Parathyroid adenoma (tissue), 2 donors: ENCODE data around the gene CD72.

Experiments
- H2AFZ ChIP-seq: fragments of 300-600 bp; sonication (generic); one replicate; pipeline ENCODE4 v1.7.0; 2017; ENCODE audit warnings: antibody characterized with exemption, mild to moderate bottlenecking
- H3K27ac ChIP-seq: fragments of 300-600 bp; sonication (generic); one replicate; pipeline ENCODE4 v1.7.0; 2017
- H3K27me3 ChIP-seq: fragments of 300-600 bp; sonication (generic); one replicate; pipeline ENCODE4 v1.7.0; 2017; ENCODE audit warnings: low read length; ENCODE audit not compliant: control insufficient read depth, insufficient read depth
- H3K36me3 ChIP-seq: fragments of 300-600 bp; sonication (generic); one replicate; pipeline ENCODE4 v1.7.0; 2017; ENCODE audit warnings: low read length; ENCODE audit not compliant: control insufficient read depth, insufficient read depth
- H3K4me1 ChIP-seq: fragments of 300-600 bp; sonication (generic); one replicate; pipeline ENCODE4 v1.7.0; 2017; ENCODE audit warnings: control low read depth
- H3K4me2 ChIP-seq: fragments of 300-600 bp; sonication (generic); one replicate; pipeline ENCODE4 v1.7.0; 2017; ENCODE audit warnings: low read length
- H3K4me3 ChIP-seq: fragments of 300-600 bp; sonication (generic); one replicate; pipeline ENCODE4 v1.7.0; 2017; ENCODE audit warnings: low read depth, low read length
- H3K79me2 ChIP-seq: fragments of 300-600 bp; sonication (generic); one replicate; pipeline ENCODE4 v1.7.0; 2017; ENCODE audit warnings: control low read depth
- H3K9ac ChIP-seq: fragments of 300-600 bp; sonication (generic); one replicate; pipeline ENCODE4 v1.7.0; 2017; ENCODE audit warnings: mild to moderate bottlenecking
- H3K9me3 ChIP-seq: fragments of 300-600 bp; sonication (generic); one replicate; pipeline ENCODE4 v1.7.0; 2017; ENCODE audit warnings: low read length; ENCODE audit not compliant: control insufficient read depth
- CTCF ChIP-seq: fragments of 300-600 bp; sonication (generic); IDR thresholded peaks from one replicate; pipeline ENCODE4 v1.7.0; 2017; ENCODE audit warnings: antibody characterized with exemption, mild to moderate bottlenecking
- donor health status: primary hyperparathyroidism.

Gene CD72

DNA sequence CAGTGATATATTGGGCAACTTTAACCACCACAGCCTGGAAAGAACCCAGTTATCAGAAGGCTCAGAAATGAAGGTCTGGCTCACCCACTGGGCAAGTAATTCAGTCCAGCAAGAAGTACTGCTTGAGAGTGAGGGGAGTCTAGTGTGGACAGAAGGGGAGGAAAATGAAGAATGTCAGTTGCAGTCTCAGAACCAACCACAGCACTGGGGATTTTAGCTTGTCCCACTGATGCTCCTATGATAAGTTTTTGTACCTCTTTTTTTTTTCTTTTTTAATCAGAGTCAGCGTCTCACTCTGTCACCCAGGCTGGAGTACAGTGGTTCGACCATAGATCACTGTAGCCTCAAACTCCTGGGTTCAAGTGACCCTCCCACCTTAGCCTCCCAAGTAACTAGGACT lies 9.4 kb upstream of the CD72 start:
- H3K79me2 ChIP-seq, result no peaks in the 10 kb centered on the region
- no peak overlapping the region for H3K27ac ChIP-seq
- H3K9ac ChIP-seq, result no peak overlapping the region
- H3K4me3 ChIP-seq, result no peak overlapping the region
- no peaks in the 10 kb centered on the region for H3K27me3 ChIP-seq
- TF ChIP-seq CTCF, result no peak
- no peaks in the 10 kb centered on the region for H3K36me3 ChIP-seq
- H3K4me1 ChIP-seq, result no peaks in the 10 kb centered on the region
- H2AFZ ChIP-seq, result no peak overlapping the region
- H3K4me2 ChIP-seq, result no peak overlapping the region
- H3K9me3 ChIP-seq, result no peaks in the 10 kb centered on the region

DNA sequence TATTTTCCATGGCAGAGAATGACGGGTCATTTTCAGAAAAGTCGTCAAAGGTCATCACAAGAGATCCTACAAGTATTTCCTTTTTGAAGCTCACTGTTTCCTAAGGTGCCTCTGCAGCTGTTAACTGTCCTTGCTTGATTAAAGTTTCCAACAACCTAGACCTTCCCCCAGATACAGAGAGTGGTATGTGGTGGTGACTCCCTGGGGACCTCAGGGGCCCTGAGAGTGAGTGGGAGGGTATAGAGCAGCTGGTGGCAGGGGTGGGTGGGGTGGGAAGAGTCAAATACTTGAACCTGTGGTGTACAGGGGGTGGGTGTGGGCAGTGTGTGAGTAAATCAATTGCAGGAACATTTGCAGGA lies 1.6 kb upstream of the CD72 start:
- Histone ChIP-seq H3K36me3 (no peaks in the 10 kb centered on the region), H3K4me3 (no peak overlapping the region), H3K79me2 (no peaks in the 10 kb centered on the region), H3K4me1 (no peaks in the 10 kb centered on the region), H3K9ac (no peak overlapping the region), H3K27ac (no peak overlapping the region), H3K9me3 (no peaks in the 10 kb centered on the region), H3K27me3 (no peaks in the 10 kb centered on the region), H3K4me2 (no peak overlapping the region), H2AFZ (no peak overlapping the region)
- no peak for TF ChIP-seq CTCF

DNA sequence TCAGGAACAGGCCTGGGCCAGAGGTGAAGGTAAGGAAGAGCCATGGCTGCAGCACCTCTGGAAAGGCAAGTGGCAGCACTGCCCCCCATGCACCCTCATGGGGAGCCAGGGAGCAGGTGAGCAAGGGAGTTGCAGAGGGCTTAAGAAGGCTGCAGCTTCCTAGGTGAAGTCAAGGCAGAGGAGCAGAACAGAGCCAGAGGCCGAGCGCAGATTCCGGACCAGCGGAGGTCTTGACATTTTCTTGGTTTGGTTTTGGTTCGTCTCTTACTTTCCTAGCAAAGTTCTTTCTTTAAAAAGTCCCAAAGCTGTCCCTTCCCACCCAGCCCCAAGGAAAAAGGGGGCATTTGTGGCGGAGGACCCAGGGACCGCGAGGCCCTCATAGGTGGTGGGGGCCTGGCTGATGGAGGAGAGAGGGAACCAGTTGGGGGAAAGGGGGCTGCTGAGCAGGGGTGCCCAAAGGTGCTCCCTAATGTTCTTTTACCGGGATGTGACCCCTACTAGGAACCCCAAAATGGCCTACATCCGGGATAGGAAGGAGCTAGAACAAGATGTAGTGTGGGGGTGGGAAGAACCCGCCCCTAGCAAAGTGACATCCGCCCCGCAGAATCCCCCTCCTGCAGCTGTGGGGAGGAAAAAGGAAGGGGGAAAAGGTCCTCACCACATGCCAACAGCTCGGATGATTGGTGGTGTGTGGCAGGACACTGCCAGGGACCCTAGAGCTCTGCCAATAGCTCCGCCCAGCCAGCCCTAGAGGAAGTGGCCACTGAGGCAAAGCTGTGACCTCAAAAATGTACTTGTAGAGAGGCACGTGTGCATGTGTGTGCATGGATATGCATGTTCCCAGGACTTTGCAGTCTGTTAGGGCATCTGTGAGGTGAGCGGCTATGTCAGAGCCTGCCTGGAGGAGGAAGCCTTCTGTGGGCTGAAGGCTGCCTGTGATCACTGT lies 914 bp upstream of the CD72 start:
- H3K9ac ChIP-seq, result no peak overlapping the region
- H3K27me3 ChIP-seq, result no peaks in the 10 kb centered on the region
- H3K9me3 ChIP-seq, result no peaks in the 10 kb centered on the region
- no peak overlapping the region for H2AFZ ChIP-seq
- no peak overlapping the region for H3K4me2 ChIP-seq
- no peaks in the 10 kb centered on the region for H3K79me2 ChIP-seq
- H3K4me1 ChIP-seq, result no peaks in the 10 kb centered on the region
- no peak overlapping the region for H3K27ac ChIP-seq
- H3K4me3 ChIP-seq, result no peak overlapping the region
- TF ChIP-seq CTCF, result no peak
- H3K36me3 ChIP-seq, result no peaks in the 10 kb centered on the region

DNA sequence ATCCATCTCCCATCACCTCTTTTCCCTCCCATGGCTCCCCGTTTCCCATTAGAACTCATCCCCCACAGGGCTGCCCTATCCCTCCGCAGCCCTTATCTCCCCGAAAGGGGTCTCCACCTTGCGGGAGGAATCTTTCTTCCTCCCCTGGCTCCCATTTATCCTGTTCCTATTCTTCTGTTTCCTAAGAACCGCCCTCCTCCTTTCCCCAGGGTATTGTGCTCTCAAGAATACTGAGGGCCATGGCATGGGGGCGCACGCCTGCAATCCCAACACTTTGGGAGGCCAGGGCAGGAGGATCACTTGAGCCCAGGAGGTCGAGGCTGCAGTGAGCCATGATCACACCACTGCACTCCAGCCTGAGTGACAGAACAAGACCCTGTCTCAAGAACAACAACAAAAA lies 665 bp downstream of the CD72 start:
- Histone ChIP-seq H3K9ac (no peak overlapping the region), H3K4me1 (no peaks in the 10 kb centered on the region), H3K9me3 (no peaks in the 10 kb centered on the region), H3K27ac (no peak overlapping the region), H3K36me3 (no peaks in the 10 kb centered on the region), H3K4me3 (no peak overlapping the region), H3K4me2 (no peak overlapping the region), H3K79me2 (no peaks in the 10 kb centered on the region), H3K27me3 (no peaks in the 10 kb centered on the region), H2AFZ (peak overlapping the region; percentile 78)
- TF ChIP-seq CTCF, result no peak
